GM12878 (cell line): ENCODE measurements around the gene OSBPL2.

Source experiments
- BCLAF1 ChIP-seq: fragments of 450-650 bp; IDR thresholded peaks from 2 replicates; pipeline ENCODE4 v1.6.1; 2017; ENCODE audit warnings: antibody characterized with exemption, mild to moderate bottlenecking, moderate library complexity
- BHLHE40 ChIP-seq, 2 experiments: fragments of 450-650 bp in 1 of 2; IDR thresholded peaks; 2 replicates each; pipeline ENCODE4 v1.6.1; 2011 to 2017; ENCODE audit warnings: low read depth in 2 of 2, borderline replicate concordance in 1 of 2, improper control_type of control experiment in 1 of 2, low read length in 1 of 2, mild to moderate bottlenecking in 1 of 2
- MXI1 ChIP-seq: fragments of 150-350 bp; IDR thresholded peaks from 2 replicates; pipeline ENCODE4 v1.6.1; 2011; ENCODE audit warnings: low read depth, mild to moderate bottlenecking, inconsistent platforms, low read length, improper control_type of control experiment
- ZNF384 ChIP-seq: IDR thresholded peaks from 2 replicates; pipeline ENCODE4 v1.6.1; 2012; ENCODE audit warnings: low read depth, mild to moderate bottlenecking, low read length, improper control_type of control experiment, borderline replicate concordance

GRCh38 chr20:62310757-62311121 lies 72.4 kb downstream of the OSBPL2 start:
- no peak for TF ChIP-seq BHLHE40 (IDR thresholded peaks at IDR 0.05; ENCODE audit: borderline replicate concordance in 1 of 2, low read depth in 2 of 2, low read length in 1 of 2)
- TF ChIP-seq MXI1, result no peak
- no peak for TF ChIP-seq BCLAF1
- TF ChIP-seq ZNF384, result no peak
